ENCODE results near the gene SPOUT1.

SPOUT1 gene

GRCh38 chr9:128771094-128771721, 58.4 kb downstream of the SPOUT1 start:
- DNase-seq, result peak in 1 of 2 donors; percentile 0

GRCh38 chr9:128770286-128771030, 59.1 kb downstream of the SPOUT1 start:
- no peak for DNase-seq
